Limb (tissue), 2 donors: Measurements from ENCODE around the gene PRSS8.

ENCODE experiments used
- DNase-seq, 2 donors: peaks; one replicate each; pipeline ENCODE4 v3.0.0-alpha.2; 2016; ENCODE audit errors: extremely low spot score in 2 of 2

PRSS8 gene

GRCh38 chr16:31082368-31083045, 53.0 kb downstream of the PRSS8 start:
- DNase-seq: no peak
